ENCODE results near the gene RXRA. TPM values are rescaled to one million over a fixed set of nuclear protein-coding genes. Genes with fewer than 3 reads are reported as not detected.

The RXRA gene
- total RNA-seq, 1 donor from 2014 or later: 33.4 TPM

GRCh38 chr9:134455537-134455933 is 129.3 kb downstream of the RXRA start:
- peaks cover 47% of the 10 kb centered on the region for H3K4me1 ChIP-seq (ENCODE audit: insufficient read depth, low read length)
- Mint-ChIP-seq H3K27ac (ENCODE audit: unreplicated experiment) (peak overlapping the region; percentile 77), H3K9me3 (ENCODE audit: unreplicated experiment) (peaks cover 2% of the 10 kb centered on the region), H3K4me3 (ENCODE audit: unreplicated experiment) (no peak overlapping the region), H3K36me3 (ENCODE audit: low read depth, unreplicated experiment) (no peaks in the 10 kb centered on the region), H3K27me3 (ENCODE audit: low read depth, unreplicated experiment) (no peaks in the 10 kb centered on the region), H3K4me1 (ENCODE audit: low read depth, unreplicated experiment) (peaks cover 21% of the 10 kb centered on the region)
- H4K20me1 ChIP-seq (ENCODE audit: insufficient read depth, low read length): no peaks in the 10 kb centered on the region
- H3K9me3 ChIP-seq (ENCODE audit: insufficient read depth, low read depth, low read length): no peaks in the 10 kb centered on the region
- no peaks in the 10 kb centered on the region for H3K79me2 ChIP-seq (ENCODE audit: insufficient read depth, low read length)
- H2AFZ ChIP-seq (ENCODE audit: low read depth, low read length): peak overlapping the region; percentile 50
- H3K4me3 ChIP-seq (ENCODE audit: insufficient read depth, low read depth, low read length): no peak overlapping the region
- DNase-seq (ENCODE audit: low read depth) (no peak), FAIRE-seq (no peak)
- H3K4me2 ChIP-seq (ENCODE audit: low read length): peak overlapping the region; percentile 50
- peak overlapping the region; percentile 91 for H3K9ac ChIP-seq (ENCODE audit: low read length)
- H3K27ac ChIP-seq (ENCODE audit: low read depth, low read length): peak overlapping the region; percentile 97
- H3K36me3 ChIP-seq (ENCODE audit: insufficient read depth, low read length): no peaks in the 10 kb centered on the region
- H3K27me3 ChIP-seq (ENCODE audit: insufficient read depth, low read length): no peaks in the 10 kb centered on the region
- TF ChIP-seq EZH2 (IDR thresholded peaks at IDR 0.05; ENCODE audit: insufficient read depth, low read length): no peak
- TF ChIP-seq, protein P1, sequence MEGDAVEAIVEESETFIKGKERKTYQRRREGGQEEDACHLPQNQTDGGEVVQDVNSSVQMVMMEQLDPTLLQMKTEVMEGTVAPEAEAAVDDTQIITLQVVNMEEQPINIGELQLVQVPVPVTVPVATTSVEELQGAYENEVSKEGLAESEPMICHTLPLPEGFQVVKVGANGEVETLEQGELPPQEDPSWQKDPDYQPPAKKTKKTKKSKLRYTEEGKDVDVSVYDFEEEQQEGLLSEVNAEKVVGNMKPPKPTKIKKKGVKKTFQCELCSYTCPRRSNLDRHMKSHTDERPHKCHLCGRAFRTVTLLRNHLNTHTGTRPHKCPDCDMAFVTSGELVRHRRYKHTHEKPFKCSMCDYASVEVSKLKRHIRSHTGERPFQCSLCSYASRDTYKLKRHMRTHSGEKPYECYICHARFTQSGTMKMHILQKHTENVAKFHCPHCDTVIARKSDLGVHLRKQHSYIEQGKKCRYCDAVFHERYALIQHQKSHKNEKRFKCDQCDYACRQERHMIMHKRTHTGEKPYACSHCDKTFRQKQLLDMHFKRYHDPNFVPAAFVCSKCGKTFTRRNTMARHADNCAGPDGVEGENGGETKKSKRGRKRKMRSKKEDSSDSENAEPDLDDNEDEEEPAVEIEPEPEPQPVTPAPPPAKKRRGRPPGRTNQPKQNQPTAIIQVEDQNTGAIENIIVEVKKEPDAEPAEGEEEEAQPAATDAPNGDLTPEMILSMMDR (IDR thresholded peaks at IDR 0.05; ENCODE audit: insufficient read depth, low read depth, low read length): no peak

DNA sequence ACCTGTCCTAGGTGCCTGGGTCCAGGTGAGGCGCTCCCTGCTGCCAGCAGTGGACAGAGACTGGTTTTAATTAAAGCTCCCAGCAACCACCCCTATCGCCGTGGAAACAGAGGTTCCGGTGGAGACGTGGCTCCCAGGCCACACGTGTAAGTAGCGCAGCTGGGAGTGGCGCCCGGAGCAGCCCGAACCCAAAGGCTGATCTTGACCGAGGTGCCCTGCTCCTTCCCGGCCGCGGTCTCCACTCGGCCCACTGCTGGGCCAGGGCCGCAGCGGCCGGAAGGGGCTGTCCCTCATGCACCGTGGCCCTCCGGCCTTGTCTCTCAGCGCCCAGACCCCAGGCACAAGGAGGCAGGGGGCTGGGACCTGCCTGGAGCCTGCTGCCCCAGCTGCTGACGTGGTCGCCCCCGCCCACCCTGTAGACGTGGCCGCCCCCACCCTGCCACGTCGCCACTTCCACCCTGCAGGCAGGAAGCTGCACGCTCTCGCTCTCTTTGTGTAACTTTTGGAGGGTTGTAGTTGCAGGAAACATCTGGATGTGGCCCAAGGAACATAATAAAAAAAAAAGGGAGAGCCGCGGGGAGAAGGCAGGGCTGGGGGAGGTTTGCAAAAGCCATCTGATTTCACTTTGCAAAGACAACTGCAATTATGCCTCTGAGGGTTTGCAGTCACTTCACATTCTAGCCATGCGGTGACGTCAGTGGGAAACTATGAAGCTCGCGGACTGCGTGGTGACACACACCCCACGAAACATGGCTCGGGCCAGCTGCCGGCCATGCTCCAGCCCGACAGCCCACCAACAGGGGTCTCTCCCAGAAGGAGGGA is 129.9 kb downstream of the RXRA start:
- H3K9me3 Mint-ChIP-seq (ENCODE audit: unreplicated experiment): peaks cover 2% of the 10 kb centered on the region
- peak overlapping the region; percentile 91 for H3K27ac Mint-ChIP-seq (ENCODE audit: unreplicated experiment)
- peak overlapping the region; percentile 97 for H3K27ac ChIP-seq (ENCODE audit: low read depth, low read length)
- FAIRE-seq: peak; percentile 93
- H3K4me1 Mint-ChIP-seq (ENCODE audit: low read depth, unreplicated experiment): peaks cover 21% of the 10 kb centered on the region
- no peaks in the 10 kb centered on the region for H3K36me3 ChIP-seq (ENCODE audit: insufficient read depth, low read length)
- H3K4me3 Mint-ChIP-seq (ENCODE audit: unreplicated experiment): no peak overlapping the region
- TF ChIP-seq EZH2 (IDR thresholded peaks at IDR 0.05; ENCODE audit: insufficient read depth, low read length): no peak
- TF ChIP-seq, protein P1 (IDR thresholded peaks at IDR 0.05; ENCODE audit: insufficient read depth, low read depth, low read length): no peak
- H3K79me2 ChIP-seq (ENCODE audit: insufficient read depth, low read length): no peaks in the 10 kb centered on the region
- H3K4me1 ChIP-seq (ENCODE audit: insufficient read depth, low read length): peaks cover 47% of the 10 kb centered on the region
- H3K9ac ChIP-seq (ENCODE audit: low read length): peak overlapping the region; percentile 91
- H3K4me3 ChIP-seq (ENCODE audit: insufficient read depth, low read depth, low read length): no peak overlapping the region
- H4K20me1 ChIP-seq (ENCODE audit: insufficient read depth, low read length): no peaks in the 10 kb centered on the region
- peak overlapping the region; percentile 50 for H2AFZ ChIP-seq (ENCODE audit: low read depth, low read length)
- peak; percentile 98 for DNase-seq (ENCODE audit: low read depth)
- peak overlapping the region; percentile 50 for H3K4me2 ChIP-seq (ENCODE audit: low read length)
- no peaks in the 10 kb centered on the region for H3K27me3 Mint-ChIP-seq (ENCODE audit: low read depth, unreplicated experiment)
- H3K27me3 ChIP-seq (ENCODE audit: insufficient read depth, low read length): no peaks in the 10 kb centered on the region
- H3K9me3 ChIP-seq (ENCODE audit: insufficient read depth, low read depth, low read length): peaks cover under 1% of the 10 kb centered on the region
- no peaks in the 10 kb centered on the region for H3K36me3 Mint-ChIP-seq (ENCODE audit: low read depth, unreplicated experiment)

All from astrocyte (in vitro differentiated cells and primary cell).